Cardiac muscle cell (in vitro differentiated cells and primary cell): ENCODE measurements around the gene CDC14A. TPM values are rescaled to one million over a fixed set of nuclear protein-coding genes. Genes with fewer than 3 reads are reported as not detected.

Source experiments
- DNase-seq, 2 donors: peaks; one replicate each; pipeline versions ENCODE4 v3.0.0 to v3.0.0-alpha.2; 2010 to 2017; ENCODE audit warnings: low read depth in 1 of 2, low spot score in 1 of 2
- H3K27ac ChIP-seq: fragments of 200-600 bp; sonication (generic); 2 replicates; pipeline ENCODE4 v1.5.1; 2016
- H3K27me3 ChIP-seq: fragments of 200-600 bp; sonication (generic); 2 replicates; pipeline ENCODE4 v1.6.0; 2016; ENCODE audit warnings: control low read depth
- H3K36me3 ChIP-seq: fragments of 200-600 bp; sonication (generic); 2 replicates; pipeline ENCODE4 v1.5.1; 2016; ENCODE audit warnings: control low read depth
- H3K4me1 ChIP-seq: fragments of 200-600 bp; sonication (generic); 2 replicates; pipeline ENCODE4 v1.8.1; 2017; ENCODE audit warnings: low read depth, mild to moderate bottlenecking, mixed run types
- H3K4me3 ChIP-seq: fragments of 200-600 bp; sonication (generic); 2 replicates; pipeline ENCODE4 v1.5.1; 2016; ENCODE audit warnings: mild to moderate bottlenecking
- H3K9me3 ChIP-seq: fragments of 200-600 bp; sonication (generic); 2 replicates; pipeline ENCODE4 v1.5.1; 2017; ENCODE audit warnings: low read depth, mild to moderate bottlenecking, control low read depth
- CTCF ChIP-seq: IDR thresholded peaks from 2 replicates; pipeline ENCODE4 v1.5.1; 2012; ENCODE audit warnings: low read depth, mild to moderate bottlenecking, low read length
- polyA plus RNA-seq: library from polyadenylated mRNA; unstranded; fragments of >200 nt; fragmentation: Nextera tagmentation; extraction: Ambion mirVana; gene quantifications from 2 replicates; pipeline ENCODE4 v1.2.1, GENCODE V29; 2016
- total RNA-seq: library from RNA; depleted of rRNA; stranded (reverse); fragments of >200 nt; gene quantifications from 2 replicates; pipeline ENCODE4 v1.2.3, GENCODE V29; 2016

Gene CDC14A
- total and polyA plus RNA-seq, 2 experiments from 2014 or later: 9.6 to 16.9 TPM

DNA sequence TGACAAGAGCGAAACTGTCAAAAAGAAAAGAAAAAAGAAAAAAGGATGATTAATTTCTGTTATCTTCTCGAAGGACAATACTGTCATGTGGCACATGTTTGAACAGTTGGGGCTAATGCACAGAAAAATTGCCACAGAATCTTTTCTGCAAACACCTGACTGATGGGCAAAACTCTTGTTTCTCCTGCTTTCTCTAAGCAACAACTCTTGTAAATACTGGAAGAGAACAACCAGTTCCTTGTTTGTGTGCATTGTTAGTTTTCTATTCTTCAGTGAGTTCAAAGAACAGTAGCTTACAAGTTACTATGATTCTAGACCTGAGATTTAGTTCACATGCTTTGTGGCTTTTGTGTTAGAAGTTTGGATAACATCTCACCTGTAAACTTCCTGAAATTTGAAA is 60.7 kb downstream of the CDC14A start:
- Histone ChIP-seq H3K27ac (no peak overlapping the region), H3K4me3 (no peak overlapping the region), H3K36me3 (no peaks in the 10 kb centered on the region), H3K4me1 (no peaks in the 10 kb centered on the region), H3K27me3 (no peaks in the 10 kb centered on the region), H3K9me3 (no peaks in the 10 kb centered on the region)
- DNase-seq: no peak
- TF ChIP-seq CTCF: no peak

- Histone ChIP-seq H3K36me3 (no peaks in the 10 kb centered on the region), H3K27me3 (no peaks in the 10 kb centered on the region), H3K4me3 (no peak overlapping the region), H3K9me3 (no peaks in the 10 kb centered on the region), H3K27ac (no peak overlapping the region), H3K4me1 (no peaks in the 10 kb centered on the region)
- DNase-seq: no peak
- TF ChIP-seq CTCF: no peak
These were observed 62.6 kb downstream of the CDC14A start for GRCh38 chr1:100414693-100415497.

GRCh38 chr1:100415498-100415778 is 63.1 kb downstream of the CDC14A start:
- H3K9me3 ChIP-seq: no peaks in the 10 kb centered on the region
- no peak for TF ChIP-seq CTCF
- no peaks in the 10 kb centered on the region for H3K36me3 ChIP-seq
- H3K27me3 ChIP-seq: no peaks in the 10 kb centered on the region
- no peak for DNase-seq
- no peaks in the 10 kb centered on the region for H3K4me1 ChIP-seq
- H3K27ac ChIP-seq: no peak overlapping the region
- no peak overlapping the region for H3K4me3 ChIP-seq

DNA sequence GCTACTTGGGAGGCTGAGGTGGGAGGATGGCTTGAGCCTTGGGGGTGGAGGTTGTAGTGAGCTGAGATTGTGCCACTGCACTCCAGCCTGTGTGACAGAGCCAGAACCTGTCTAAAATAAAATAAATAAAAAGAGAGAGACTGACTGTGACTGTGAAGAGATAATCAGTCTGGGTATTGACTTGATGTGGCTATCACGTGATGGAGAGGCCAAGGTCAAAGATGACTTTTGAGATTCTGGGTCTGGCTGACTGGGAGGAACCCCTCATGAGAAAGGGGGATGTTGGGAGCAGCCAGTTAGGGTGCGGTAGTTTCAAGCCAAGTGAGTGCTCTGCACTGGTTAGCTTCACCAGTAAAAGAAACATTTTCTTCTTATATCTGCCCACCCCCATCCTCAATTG is 66.8 kb downstream of the CDC14A start:
- Histone ChIP-seq H3K36me3 (no peaks in the 10 kb centered on the region), H3K27ac (no peak overlapping the region), H3K9me3 (no peaks in the 10 kb centered on the region), H3K4me3 (no peak overlapping the region), H3K27me3 (no peaks in the 10 kb centered on the region), H3K4me1 (no peaks in the 10 kb centered on the region)
- no peak for DNase-seq
- no peak for TF ChIP-seq CTCF

DNA sequence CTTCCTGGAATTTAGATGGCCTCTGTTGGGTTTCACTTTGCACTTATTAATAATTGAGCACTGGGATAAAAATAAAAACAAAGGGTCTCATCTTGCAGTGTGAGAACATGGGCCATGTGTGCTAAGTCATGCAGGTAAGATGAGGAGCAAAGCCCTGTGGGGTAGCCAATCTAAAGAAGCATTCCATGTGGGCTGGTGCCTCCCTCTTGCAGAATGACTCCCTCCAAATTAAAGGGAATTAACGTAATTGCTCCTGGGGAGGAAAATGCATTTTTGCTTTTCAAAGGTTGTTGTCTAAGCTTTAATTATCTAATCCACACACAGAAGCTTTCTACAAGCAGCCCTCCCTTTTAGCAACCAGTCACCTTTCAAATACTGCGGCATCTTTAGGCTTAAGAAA is 69.8 kb downstream of the CDC14A start:
- no peak for DNase-seq
- H3K27me3 ChIP-seq: no peaks in the 10 kb centered on the region
- H3K36me3 ChIP-seq: no peaks in the 10 kb centered on the region
- H3K4me3 ChIP-seq: no peak overlapping the region
- no peak overlapping the region for H3K27ac ChIP-seq
- no peaks in the 10 kb centered on the region for H3K9me3 ChIP-seq
- H3K4me1 ChIP-seq: no peaks in the 10 kb centered on the region
- TF ChIP-seq CTCF: no peak
